Endothelial cell of umbilical vein (primary cell): ENCODE data around the gene DGCR2. TPM values are rescaled to one million over a fixed set of nuclear protein-coding genes. Genes with fewer than 3 reads are reported as not detected.

Experiments
- BruUV-seq: library from RNA; stranded (reverse); fragments of 400-500 nt; replicated peaks from 2 replicates; lab custom pipeline; 2021; lab: Mats Ljungman, UMichigan
- CTCF ChIA-PET: fragments of 300-600, 350-600 bp; sonication (Branson Sonifier 250); formaldehyde crosslinking; loops from one replicate; lab custom pipeline; 2021; ENCODE audit warnings: antibody characterized with exemption, inconsistent platforms; lab: Charles Lee
- POLR2A ChIA-PET: fragments of 300-600, 350-600 bp; sonication (Branson Sonifier 250); formaldehyde crosslinking; loops from one replicate; lab custom pipeline; 2021; ENCODE audit warnings: antibody characterized with exemption, inconsistent platforms; lab: Charles Lee
- DNase-seq: peaks from one replicate; pipeline ENCODE4 v3.0.0-alpha.2; 2011; ENCODE audit warnings: low read depth, low spot score
- FAIRE-seq: peaks from 2 replicates; lab custom pipeline; 2011; peaks lifted over from hg19 to GRCh38; lab: Jason Lieb, UNC
- H2AFZ ChIP-seq: 2 replicates; pipeline ENCODE4 v1.6.0; 2012; ENCODE audit warnings: low read depth, low read length, control low read depth, inconsistent platforms
- H3K27ac ChIP-seq: 2 replicates; pipeline ENCODE4 v1.5.1; 2011; ENCODE audit warnings: low read depth, mild to moderate bottlenecking, control low read depth, low read length, moderate library complexity; ENCODE audit not compliant: insufficient read depth
- H3K27me3 ChIP-seq, 2 experiments: 2 replicates each; pipeline versions ENCODE4 v1.6.0 to v1.6.1; 2011; ENCODE audit warnings: low read length in 2 of 2, mixed read lengths in 1 of 2; ENCODE audit not compliant: control insufficient read depth in 2 of 2, insufficient read depth in 2 of 2
- H3K36me3 ChIP-seq, 2 experiments: 2 replicates in 1 of 2; 3 replicates in 1 of 2; pipeline ENCODE4 v1.5.1; 2011; ENCODE audit warnings: low read length in 2 of 2, mild to moderate bottlenecking in 1 of 2, moderate library complexity in 1 of 2; ENCODE audit not compliant: control insufficient read depth in 2 of 2, insufficient read depth in 2 of 2; ENCODE audit errors: extremely low read depth in 1 of 2
- H3K4me1 ChIP-seq: 3 replicates; pipeline ENCODE4 v1.5.1; 2011; ENCODE audit warnings: mild to moderate bottlenecking, low read length; ENCODE audit not compliant: control insufficient read depth, insufficient read depth; ENCODE audit errors: extremely low read depth
- H3K4me2 ChIP-seq: 2 replicates; pipeline ENCODE4 v1.6.1; 2011; ENCODE audit warnings: low read length, control low read depth, mixed read lengths; ENCODE audit not compliant: insufficient read depth
- H3K4me3 ChIP-seq, 3 experiments: fragments of 200-600 bp in 1 of 3; sonication (generic), shearing (Covaris generic) in 1 of 3; replicated peaks in 1 of 3; 2 replicates each; pipeline ENCODE4 v1.5.1; 2011 to 2016; ENCODE audit warnings: control low read depth in 3 of 3, low read length in 3 of 3, mild to moderate bottlenecking in 2 of 3, inconsistent platforms in 1 of 3, low read depth in 1 of 3, moderate library complexity in 1 of 3; ENCODE audit not compliant: insufficient read depth in 1 of 3
- H3K79me2 ChIP-seq: 2 replicates; pipeline ENCODE4 v1.6.0; 2012; ENCODE audit warnings: low read length, inconsistent platforms; ENCODE audit not compliant: control insufficient read depth, insufficient read depth
- H3K9ac ChIP-seq: replicated peaks from 2 replicates; pipeline ENCODE3; 2011; ENCODE audit warnings: low read length, control low read depth; ENCODE audit not compliant: insufficient read depth; ENCODE audit errors: extremely low read depth
- H3K9me1 ChIP-seq: replicated peaks from 3 replicates; pipeline ENCODE4 v1.6.0; 2011; ENCODE audit warnings: mild to moderate bottlenecking, low read length; ENCODE audit not compliant: control insufficient read depth, insufficient read depth; ENCODE audit errors: extremely low read depth
- H3K9me3 ChIP-seq: replicated peaks from 2 replicates; pipeline ENCODE4 v1.5.1; 2012; ENCODE audit warnings: low read length, inconsistent platforms; ENCODE audit not compliant: control insufficient read depth, insufficient read depth
- H4K20me1 ChIP-seq: replicated peaks from 2 replicates; pipeline ENCODE3; 2011; ENCODE audit warnings: mild to moderate bottlenecking, low read length; ENCODE audit not compliant: control insufficient read depth, insufficient read depth; ENCODE audit errors: extremely low read depth
- CTCF ChIP-seq, 2 donors: IDR thresholded peaks; 1 replicate in 1 of 2; 2 replicates in 1 of 2; pipeline ENCODE4 v1.5.1; 2011; ENCODE audit warnings: low read length in 2 of 2, mild to moderate bottlenecking in 2 of 2, moderate library complexity in 2 of 2, control low read depth in 1 of 2, inconsistent platforms in 1 of 2, low read depth in 1 of 2; ENCODE audit not compliant: insufficient read depth in 1 of 2; ENCODE audit errors: extremely low read depth in 1 of 2
- EZH2 ChIP-seq: IDR thresholded peaks from 2 replicates; pipeline ENCODE4 v1.6.1; 2012; ENCODE audit warnings: borderline replicate concordance, low read depth, mild to moderate bottlenecking, moderate library complexity, low read length, inconsistent platforms; ENCODE audit not compliant: severe bottlenecking
- FOS ChIP-seq: IDR thresholded peaks from 2 replicates; pipeline ENCODE4 v1.6.1; 2011; ENCODE audit warnings: mild to moderate bottlenecking, low read length, moderate library complexity, borderline replicate concordance; ENCODE audit not compliant: insufficient read depth
- GATA2 ChIP-seq: IDR thresholded peaks from 2 replicates; pipeline ENCODE4 v1.7.0; 2011; ENCODE audit warnings: low read depth, mild to moderate bottlenecking, moderate library complexity, mixed read lengths, low read length; ENCODE audit not compliant: insufficient read length, insufficient read depth
- JUN ChIP-seq: IDR thresholded peaks from 2 replicates; pipeline ENCODE4 v1.6.1; 2011; ENCODE audit warnings: borderline replicate concordance, low read depth; ENCODE audit not compliant: insufficient read length, insufficient read depth
- MAX ChIP-seq: IDR thresholded peaks from 2 replicates; pipeline ENCODE4 v1.6.1; 2011; ENCODE audit not compliant: insufficient read depth, insufficient read length
- MYC ChIP-seq: IDR thresholded peaks from one replicate; pipeline ENCODE4 v1.6.1; 2011; ENCODE audit warnings: mild to moderate bottlenecking, low read depth, low read length
- POLR2A ChIP-seq: IDR thresholded peaks from 2 replicates; pipeline ENCODE4 v1.6.1; 2012; ENCODE audit warnings: low read depth, mild to moderate bottlenecking, control low read depth, low read length
- POLR2AphosphoS5 ChIP-seq: IDR thresholded peaks from 2 replicates; pipeline ENCODE4 v1.6.1; 2012; ENCODE audit warnings: low read depth, mild to moderate bottlenecking, control low read depth, low read length, moderate library complexity; ENCODE audit not compliant: insufficient read depth
- dilution Hi-C: fragments of 300-500 bp; cut with MboI; formaldehyde crosslinking; loops from one replicate; pipeline ENCODE4 v1.15.0; 2019; ENCODE audit warnings: low sequenced_read_pairs; ENCODE audit not compliant: extremely low pct_ligation_motif_present
- intact Hi-C: fragments of 100-400 bp; cut with micrococcal nuclease; formaldehyde crosslinking; loops from one replicate; pipeline ENCODE4 v1.10.0; 2022
- polyA plus RNA-seq, 4 experiments: library from polyadenylated mRNA; depleted of rRNA in 3 of 4; stranded (reverse) in 3 of 4; unstranded in 1 of 4; fragments of >200 nt; gene quantifications; 2 replicates each; pipeline versions ENCODE4 v1.2.1 to v1.2.3, GENCODE V29; 2011 to 2012; ENCODE audit warnings: missing spikeins in 1 of 4
- total RNA-seq: library from RNA; stranded (reverse); gene quantifications from 2 replicates; pipeline ENCODE4 v1.2.3, GENCODE V29; 2021

Gene DGCR2
- total and polyA plus RNA-seq, 2 donors (not counting 3 experiments of a cell fraction or from before 2014, with no cell fraction given): 44.8 to 51.2 TPM

- no peaks in the 10 kb centered on the region for H3K4me1 ChIP-seq
- TF ChIP-seq FOS (no peak), MYC (no peak), POLR2AphosphoS5 (no peak), JUN (no peak), EZH2 (no peak), MAX (no peak), CTCF (IDR thresholded peaks at IDR 0.05; ENCODE audit: extremely low read depth in 1 of 2, insufficient read depth in 1 of 2, low read depth in 1 of 2, low read length in 2 of 2) (no peak), POLR2A (no peak), GATA2 (no peak)
- dilution Hi-C loops (no loop called here), intact Hi-C loops (no loop called here)
- POLR2A ChIA-PET: no interaction called here
- no peaks in the 10 kb centered on the region for H3K9me3 ChIP-seq
- FAIRE-seq (no peak), DNase-seq (no peak)
- no peak overlapping the region for H3K9ac ChIP-seq
- no peaks in the 10 kb centered on the region for H4K20me1 ChIP-seq
- H3K4me2 ChIP-seq: no peak overlapping the region
- H3K27ac ChIP-seq: no peak overlapping the region
- H3K27me3 ChIP-seq: no peaks in the 10 kb centered on the region
- CTCF ChIA-PET: interaction anchor here (1.2 kb wide), 1 partner anchor 21 kb away, joined by 3 read pairs; no protein-coding TSS in a partner anchor
- H2AFZ ChIP-seq: no peak overlapping the region
- no peak overlapping the region for H3K4me3 ChIP-seq
- BruUV-seq: no TSS peak
- H3K36me3 ChIP-seq: no peaks in the 10 kb centered on the region
- H3K79me2 ChIP-seq: no peaks in the 10 kb centered on the region
- no peaks in the 10 kb centered on the region for H3K9me1 ChIP-seq
Measured at GRCh38 chr22:19022755-19023154, 99.5 kb downstream of the DGCR2 start.
